ENCODE results near the gene LUZP2.

Gene LUZP2

GRCh38 chr11:24739637-24740036, 242.8 kb downstream of the LUZP2 start:
- TF ChIP-seq EZH2phosphoT487 (conservative IDR thresholded peaks at IDR 0.05; ENCODE audit: low read length), result no peak
- no peak for TF ChIP-seq CTCF (IDR thresholded peaks at IDR 0.05; ENCODE audit: insufficient read depth, low read length, poor library complexity, severe bottlenecking)
- no peak overlapping the region for H3K4me3 ChIP-seq (ENCODE audit: insufficient read depth, low read length, poor library complexity, severe bottlenecking)
- no peaks in the 10 kb centered on the region for H4K20me1 ChIP-seq (ENCODE audit: low read depth, low read length)
- no peak overlapping the region for H3K27ac ChIP-seq (ENCODE audit: low read depth, low read length)
- no peaks in the 10 kb centered on the region for H3K79me2 ChIP-seq (ENCODE audit: insufficient read depth, low read length)
- H3K4me2 ChIP-seq (ENCODE audit: low read depth, low read length, poor library complexity, severe bottlenecking), result no peak overlapping the region
- no peaks in the 10 kb centered on the region for H3K9me2 ChIP-seq (replicated peaks; ENCODE audit: insufficient read depth, low read length)
- no peak overlapping the region for H2AFZ ChIP-seq (ENCODE audit: low read depth, low read length, severe bottlenecking)
- no peaks in the 10 kb centered on the region for H3K9me3 ChIP-seq (ENCODE audit: insufficient read depth, low read length)
- H3K9ac ChIP-seq (ENCODE audit: low read length), result no peak overlapping the region
- H3K27me3 ChIP-seq (ENCODE audit: low read length), result no peaks in the 10 kb centered on the region
- H3K36me3 ChIP-seq (ENCODE audit: low read length), result no peaks in the 10 kb centered on the region
- no peaks in the 10 kb centered on the region for H3F3A ChIP-seq (ENCODE audit: insufficient read depth)

- H3K27ac ChIP-seq (ENCODE audit: low read depth, low read length), result peak overlapping the region; percentile 65
Observed at GRCh38 chr11:24747275-24748251, 250.7 kb downstream of the LUZP2 start.

GRCh38 chr11:24748261-24748660, 251.4 kb downstream of the LUZP2 start:
- H4K20me1 ChIP-seq (ENCODE audit: low read depth, low read length), result no peaks in the 10 kb centered on the region
- H3K27ac ChIP-seq (ENCODE audit: low read depth, low read length), result peak overlapping the region; percentile 65
- no peaks in the 10 kb centered on the region for H3F3A ChIP-seq (ENCODE audit: insufficient read depth)
- no peaks in the 10 kb centered on the region for H3K36me3 ChIP-seq (ENCODE audit: low read length)
- no peaks in the 10 kb centered on the region for H3K9me2 ChIP-seq (replicated peaks; ENCODE audit: insufficient read depth, low read length)
- H3K9ac ChIP-seq (ENCODE audit: low read length), result no peak overlapping the region
- H3K27me3 ChIP-seq (ENCODE audit: low read length), result no peaks in the 10 kb centered on the region
- 0 out of 2 replicates have a peak, but pooled peaks cover 9% of the 10 kb centered on the region for H3K9me3 ChIP-seq (ENCODE audit: insufficient read depth, low read length)
- peak overlapping the region; percentile 29 for H2AFZ ChIP-seq (ENCODE audit: low read depth, low read length, severe bottlenecking)
- H3K4me3 ChIP-seq (ENCODE audit: insufficient read depth, low read length, poor library complexity, severe bottlenecking), result no peak overlapping the region
- H3K4me2 ChIP-seq (ENCODE audit: low read depth, low read length, poor library complexity, severe bottlenecking), result peak overlapping the region; percentile 27
- no peak for TF ChIP-seq CTCF (IDR thresholded peaks at IDR 0.05; ENCODE audit: insufficient read depth, low read length, poor library complexity, severe bottlenecking)
- no peak for TF ChIP-seq EZH2phosphoT487 (conservative IDR thresholded peaks at IDR 0.05; ENCODE audit: low read length)
- no peaks in the 10 kb centered on the region for H3K79me2 ChIP-seq (ENCODE audit: insufficient read depth, low read length)

More at GRCh38 chr11:24747275-24748251, 250.7 kb downstream of the LUZP2 start:
- Histone ChIP-seq H3K4me3 (ENCODE audit: insufficient read depth, low read length, poor library complexity, severe bottlenecking) (no peak overlapping the region), H3K4me2 (ENCODE audit: low read depth, low read length, poor library complexity, severe bottlenecking) (peak overlapping the region; percentile 29), H3K9me3 (ENCODE audit: insufficient read depth, low read length) (0 out of 2 replicates have a peak, but pooled peaks cover 9% of the 10 kb centered on the region), H3F3A (ENCODE audit: insufficient read depth) (no peaks in the 10 kb centered on the region), H3K79me2 (ENCODE audit: insufficient read depth, low read length) (no peaks in the 10 kb centered on the region), H3K9me2 (replicated peaks; ENCODE audit: insufficient read depth, low read length) (no peaks in the 10 kb centered on the region), H2AFZ (ENCODE audit: low read depth, low read length, severe bottlenecking) (peak overlapping the region; percentile 29), H3K36me3 (ENCODE audit: low read length) (no peaks in the 10 kb centered on the region), H3K9ac (ENCODE audit: low read length) (peak overlapping the region; percentile 3; the same call in 1 of the 2 replicates), H4K20me1 (ENCODE audit: low read depth, low read length) (no peaks in the 10 kb centered on the region), H3K27me3 (ENCODE audit: low read length) (no peaks in the 10 kb centered on the region)
- TF ChIP-seq CTCF (IDR thresholded peaks at IDR 0.05; ENCODE audit: insufficient read depth, low read length, poor library complexity, severe bottlenecking) (no peak), EZH2phosphoT487 (conservative IDR thresholded peaks at IDR 0.05; ENCODE audit: low read length) (no peak)
